ENCODE measurements around the gene ZMIZ1.
A peak's percentile ranks its signal among the peaks of the same experiment; 100 is the strongest.

ZMIZ1 gene

GRCh38 chr10:79082035-79082373, 13.2 kb downstream of the ZMIZ1 start:
- no peak for TF ChIP-seq POLR2A (IDR thresholded peaks at IDR 0.05; ENCODE audit: low read depth, low read length)
- FAIRE-seq (no peak), DNase-seq (ENCODE audit: insufficient read length, low spot score) (no peak)

GRCh38 chr10:79082631-79083596, 14.1 kb downstream of the ZMIZ1 start:
- FAIRE-seq (no peak), DNase-seq (ENCODE audit: insufficient read length, low spot score) (no peak)
- no peak for TF ChIP-seq POLR2A (IDR thresholded peaks at IDR 0.05; ENCODE audit: low read depth, low read length)

- DNase-seq (ENCODE audit: insufficient read length, low spot score) (peak; percentile 70), FAIRE-seq (no peak)
- TF ChIP-seq POLR2A (IDR thresholded peaks at IDR 0.05; ENCODE audit: low read depth, low read length): no peak
Observed at GRCh38 chr10:79084012-79084971, 15.5 kb downstream of the ZMIZ1 start.

- FAIRE-seq (no peak), DNase-seq (ENCODE audit: insufficient read length, low spot score) (no peak)
- no peak for TF ChIP-seq POLR2A (IDR thresholded peaks at IDR 0.05; ENCODE audit: low read depth, low read length)
Observed at GRCh38 chr10:79084972-79085597, 16.3 kb downstream of the ZMIZ1 start.

GRCh38 chr10:79086822-79087221, 18.1 kb downstream of the ZMIZ1 start:
- no peak for FAIRE-seq
- no peak for DNase-seq (ENCODE audit: insufficient read length, low spot score)
- TF ChIP-seq POLR2A (IDR thresholded peaks at IDR 0.05; ENCODE audit: low read depth, low read length): no peak

- no peak for TF ChIP-seq POLR2A (IDR thresholded peaks at IDR 0.05; ENCODE audit: low read depth, low read length)
- FAIRE-seq (no peak), DNase-seq (ENCODE audit: insufficient read length, low spot score) (no peak)
Observed at GRCh38 chr10:79087721-79088120, 19.0 kb downstream of the ZMIZ1 start.

- no peak for TF ChIP-seq POLR2A (IDR thresholded peaks at IDR 0.05; ENCODE audit: low read depth, low read length)
- no peak for FAIRE-seq
- no peak for DNase-seq (ENCODE audit: insufficient read length, low spot score)
Observed at GRCh38 chr10:79088176-79088575, 19.4 kb downstream of the ZMIZ1 start.

GRCh38 chr10:79088613-79089355, 20.0 kb downstream of the ZMIZ1 start:
- FAIRE-seq (no peak), DNase-seq (ENCODE audit: insufficient read length, low spot score) (no peak)
- no peak for TF ChIP-seq POLR2A (IDR thresholded peaks at IDR 0.05; ENCODE audit: low read depth, low read length)

GRCh38 chr10:79089632-79090031, 20.9 kb downstream of the ZMIZ1 start:
- FAIRE-seq: no peak
- DNase-seq (ENCODE audit: insufficient read length, low spot score): no peak
- no peak for TF ChIP-seq POLR2A (IDR thresholded peaks at IDR 0.05; ENCODE audit: low read depth, low read length)

GRCh38 chr10:79090134-79090803, 21.5 kb downstream of the ZMIZ1 start:
- DNase-seq (ENCODE audit: insufficient read length, low spot score) (no peak), FAIRE-seq (no peak)
- TF ChIP-seq POLR2A (IDR thresholded peaks at IDR 0.05; ENCODE audit: low read depth, low read length): no peak

GRCh38 chr10:79092292-79092896, 23.6 kb downstream of the ZMIZ1 start:
- no peak for TF ChIP-seq POLR2A (IDR thresholded peaks at IDR 0.05; ENCODE audit: low read depth, low read length)
- FAIRE-seq: no peak
- no peak for DNase-seq (ENCODE audit: insufficient read length, low spot score)

- no peak for FAIRE-seq
- TF ChIP-seq POLR2A (IDR thresholded peaks at IDR 0.05; ENCODE audit: low read depth, low read length): no peak
- DNase-seq (ENCODE audit: insufficient read length, low spot score): no peak
Observed at GRCh38 chr10:79093658-79094411, 25.1 kb downstream of the ZMIZ1 start.
